Calu3 (cell line): ENCODE data around the gene CRYZL1. TPM values are rescaled to one million over a fixed set of nuclear protein-coding genes. Genes with fewer than 3 reads are reported as not detected.

Experiments
- BruUV-seq: library from RNA; stranded (reverse); fragments of 400-500 nt; replicated peaks from 2 replicates; lab custom pipeline; 2021; lab: Mats Ljungman, UMichigan
- CTCF ChIA-PET: fragments of 300-600 bp; sonication (Branson Sonifier 250); formaldehyde crosslinking; loops from one replicate; lab custom pipeline; 2022; ENCODE audit warnings: antibody characterized with exemption; lab: Charles Lee
- DNase-seq: peaks from one replicate; pipeline ENCODE4 v3.0.0; 2022
- H3K27ac Mint-ChIP-seq: one replicate; pipeline ENCODE4 v1.8.0; 2022; ENCODE audit warnings: mixed read lengths; ENCODE audit not compliant: unreplicated experiment
- H3K27me3 Mint-ChIP-seq: one replicate; pipeline ENCODE4 v1.8.0; 2022; ENCODE audit warnings: mixed read lengths; ENCODE audit not compliant: unreplicated experiment
- H3K36me3 Mint-ChIP-seq: one replicate; pipeline ENCODE4 v1.8.0; 2022; ENCODE audit warnings: mild to moderate bottlenecking, moderate library complexity, mixed read lengths; ENCODE audit not compliant: insufficient read depth, unreplicated experiment
- H3K4me1 Mint-ChIP-seq: one replicate; pipeline ENCODE4 v1.8.0; 2022; ENCODE audit warnings: mild to moderate bottlenecking, low read depth, mixed read lengths; ENCODE audit not compliant: unreplicated experiment
- H3K4me3 Mint-ChIP-seq: one replicate; pipeline ENCODE4 v1.8.0; 2022; ENCODE audit warnings: mild to moderate bottlenecking, low read depth, moderate library complexity, mixed read lengths; ENCODE audit not compliant: unreplicated experiment
- H3K9me3 Mint-ChIP-seq: one replicate; pipeline ENCODE4 v1.8.0; 2022; ENCODE audit warnings: low read depth, mixed read lengths; ENCODE audit not compliant: unreplicated experiment
- intact Hi-C: fragments of 100-400 bp; cut with micrococcal nuclease; formaldehyde crosslinking; loops from one replicate; pipeline ENCODE4 v1.10.0; 2022; ENCODE audit not compliant: unreplicated experiment
- total RNA-seq: library from RNA; stranded (reverse); gene quantifications from 2 replicates; pipeline ENCODE4 v1.2.3, GENCODE V29; 2022
- TF ChIP-seq, protein P1 (sequence below): fragments of 200-600 bp; IDR thresholded peaks from one replicate; pipeline ENCODE4 v1.8.0; 2022; ENCODE audit warnings: antibody characterized with exemption; ENCODE audit not compliant: unreplicated experiment

Gene CRYZL1
- total RNA-seq, 1 experiment from 2014 or later, result 22.1 TPM

DNA sequence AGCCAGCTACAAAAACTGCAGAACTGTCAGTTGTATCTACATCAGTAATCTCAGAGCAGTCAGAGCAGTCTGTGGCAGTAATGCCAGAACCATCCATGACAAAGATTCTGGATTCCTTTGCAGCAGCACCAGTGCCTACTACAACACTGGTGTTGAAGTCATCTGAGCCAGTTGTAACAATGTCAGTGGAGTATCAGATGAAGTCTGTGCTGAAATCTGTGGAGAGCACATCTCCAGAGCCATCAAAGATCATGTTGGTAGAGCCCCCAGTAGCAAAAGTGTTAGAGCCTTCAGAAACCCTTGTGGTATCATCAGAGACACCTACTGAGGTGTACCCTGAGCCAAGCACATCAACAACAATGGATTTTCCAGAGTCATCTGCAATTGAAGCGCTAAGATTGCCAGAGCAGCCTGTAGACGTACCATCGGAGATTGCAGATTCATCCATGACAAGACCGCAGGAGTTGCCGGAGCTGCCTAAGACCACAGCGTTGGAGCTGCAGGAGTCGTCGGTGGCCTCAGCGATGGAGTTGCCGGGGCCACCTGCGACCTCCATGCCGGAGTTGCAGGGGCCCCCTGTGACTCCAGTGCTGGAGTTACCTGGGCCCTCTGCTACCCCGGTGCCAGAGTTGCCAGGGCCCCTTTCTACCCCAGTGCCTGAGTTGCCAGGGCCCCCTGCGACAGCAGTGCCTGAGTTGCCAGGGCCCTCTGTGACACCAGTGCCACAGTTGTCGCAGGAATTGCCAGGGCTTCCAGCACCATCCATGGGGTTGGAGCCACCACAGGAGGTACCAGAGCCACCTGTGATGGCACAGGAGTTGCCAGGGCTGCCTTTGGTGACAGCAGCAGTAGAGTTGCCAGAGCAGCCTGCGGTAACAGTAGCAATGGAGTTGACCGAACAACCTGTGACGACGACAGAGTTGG is 91.4 kb downstream of the CRYZL1 start:
- Mint-ChIP-seq H3K4me3 (no peak overlapping the region), H3K27me3 (no peaks in the 10 kb centered on the region), H3K4me1 (no peaks in the 10 kb centered on the region), H3K27ac (no peak overlapping the region), H3K9me3 (no peaks in the 10 kb centered on the region), H3K36me3 (peaks cover 65% of the 10 kb centered on the region)
- intact Hi-C loops, result no loop called here
- BruUV-seq, result no TSS peak
- TF ChIP-seq, protein P1, sequence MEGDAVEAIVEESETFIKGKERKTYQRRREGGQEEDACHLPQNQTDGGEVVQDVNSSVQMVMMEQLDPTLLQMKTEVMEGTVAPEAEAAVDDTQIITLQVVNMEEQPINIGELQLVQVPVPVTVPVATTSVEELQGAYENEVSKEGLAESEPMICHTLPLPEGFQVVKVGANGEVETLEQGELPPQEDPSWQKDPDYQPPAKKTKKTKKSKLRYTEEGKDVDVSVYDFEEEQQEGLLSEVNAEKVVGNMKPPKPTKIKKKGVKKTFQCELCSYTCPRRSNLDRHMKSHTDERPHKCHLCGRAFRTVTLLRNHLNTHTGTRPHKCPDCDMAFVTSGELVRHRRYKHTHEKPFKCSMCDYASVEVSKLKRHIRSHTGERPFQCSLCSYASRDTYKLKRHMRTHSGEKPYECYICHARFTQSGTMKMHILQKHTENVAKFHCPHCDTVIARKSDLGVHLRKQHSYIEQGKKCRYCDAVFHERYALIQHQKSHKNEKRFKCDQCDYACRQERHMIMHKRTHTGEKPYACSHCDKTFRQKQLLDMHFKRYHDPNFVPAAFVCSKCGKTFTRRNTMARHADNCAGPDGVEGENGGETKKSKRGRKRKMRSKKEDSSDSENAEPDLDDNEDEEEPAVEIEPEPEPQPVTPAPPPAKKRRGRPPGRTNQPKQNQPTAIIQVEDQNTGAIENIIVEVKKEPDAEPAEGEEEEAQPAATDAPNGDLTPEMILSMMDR, result no peak
- CTCF ChIA-PET, result no interaction called here
- no peak for DNase-seq

DNA sequence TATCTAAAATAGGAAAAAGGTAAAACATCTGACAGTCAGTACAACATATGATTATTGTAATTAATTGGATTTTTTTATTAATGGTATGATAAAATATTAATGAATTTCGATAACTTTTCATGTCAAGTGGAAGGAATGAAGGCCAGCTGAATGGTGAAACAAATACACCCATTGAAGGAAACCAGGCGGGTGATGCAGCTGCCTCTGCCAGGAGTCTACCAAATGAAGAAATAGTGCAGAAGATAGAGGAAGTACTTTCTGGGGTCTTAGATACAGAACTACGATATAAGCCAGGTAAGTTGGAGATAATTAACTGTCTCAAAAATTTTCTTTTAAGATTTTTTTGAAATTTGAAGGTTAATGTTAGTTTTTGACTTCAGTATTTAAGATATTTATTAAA is 95.5 kb downstream of the CRYZL1 start:
- intact Hi-C loops, result no loop called here
- Mint-ChIP-seq H3K27me3 (no peaks in the 10 kb centered on the region), H3K4me3 (no peak overlapping the region), H3K9me3 (no peaks in the 10 kb centered on the region), H3K4me1 (no peaks in the 10 kb centered on the region), H3K27ac (no peak overlapping the region), H3K36me3 (peaks cover 83% of the 10 kb centered on the region)
- CTCF ChIA-PET, result no interaction called here
- no peak for DNase-seq
- BruUV-seq, result no TSS peak
- TF ChIP-seq, protein P1, result no peak

DNA sequence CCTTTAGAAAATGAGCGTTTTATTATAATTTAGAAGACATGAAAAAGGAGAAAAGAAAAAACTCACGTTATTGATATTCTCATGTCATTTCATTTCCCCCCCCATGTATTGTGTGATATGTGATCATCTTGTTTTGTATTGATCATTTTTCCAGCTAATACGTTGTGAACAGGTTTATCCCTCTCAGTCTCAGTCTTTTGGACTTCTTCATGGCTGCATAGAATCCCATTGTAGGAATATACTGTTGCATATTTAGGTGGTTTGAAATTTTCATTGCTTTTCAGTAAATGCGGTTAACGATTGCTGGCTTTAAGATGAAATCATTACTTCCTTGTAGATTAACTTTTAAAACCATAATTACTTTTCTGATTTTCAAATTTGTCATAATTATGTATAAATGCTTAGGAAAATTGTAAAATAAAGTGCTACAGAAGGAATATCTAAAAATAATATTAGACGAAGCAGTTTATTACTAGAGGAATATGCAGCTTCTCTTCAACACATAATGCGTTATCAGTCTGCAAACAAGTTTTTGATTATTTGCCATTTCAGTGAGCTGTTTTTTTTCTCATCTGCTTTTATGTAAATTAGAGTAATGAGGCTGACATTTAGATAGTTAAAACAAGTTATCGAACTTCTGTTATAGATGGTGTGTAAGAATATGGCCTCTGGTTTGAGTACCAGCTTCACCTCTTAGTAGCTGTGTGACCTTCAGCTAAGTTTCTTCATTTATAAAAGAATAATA is 96.9 kb downstream of the CRYZL1 start:
- H3K36me3 Mint-ChIP-seq, result peaks cover 84% of the 10 kb centered on the region
- no peaks in the 10 kb centered on the region for H3K27me3 Mint-ChIP-seq
- CTCF ChIA-PET, result interaction anchor here (0.6 kb wide), 4 partner anchors 127 to 378 kb away, joined by 3 to 6 read pairs (median 3); no protein-coding TSS in a partner anchor

DNA sequence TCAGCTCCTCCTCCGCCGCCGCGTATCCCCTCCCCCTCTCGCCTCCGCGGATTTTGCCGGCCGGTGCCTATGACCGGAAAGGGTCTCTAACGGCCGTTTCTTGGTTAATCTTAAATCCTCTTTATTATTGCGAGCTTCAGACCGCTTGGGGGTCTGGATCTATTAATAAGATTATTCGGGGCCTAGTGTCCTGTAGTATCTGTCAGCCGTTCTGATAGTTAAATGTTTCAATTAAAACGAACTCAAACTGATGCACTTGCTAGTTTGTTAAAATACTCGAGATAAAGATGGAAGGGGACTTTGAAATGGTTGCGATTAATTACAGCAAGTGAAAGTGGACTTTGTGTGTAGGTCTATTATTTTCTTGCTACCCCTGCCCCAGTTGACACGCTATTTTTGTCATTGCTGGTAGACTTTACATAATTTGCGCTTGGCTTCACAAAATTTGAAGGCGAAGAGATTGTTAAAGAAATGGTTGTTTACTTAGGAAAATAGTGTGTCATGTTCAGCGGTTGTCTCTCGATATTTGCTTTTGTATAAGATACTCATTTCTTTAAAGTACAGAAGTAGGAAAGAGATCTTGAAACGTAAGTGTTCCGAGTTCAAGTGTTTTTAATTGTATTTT is 97.9 kb downstream of the CRYZL1 start:
- DNase-seq, result peak; percentile 75
- Mint-ChIP-seq H3K27ac (peak overlapping the region; percentile 93), H3K4me3 (peak overlapping the region; percentile 83), H3K36me3 (peaks cover 83% of the 10 kb centered on the region), H3K9me3 (no peaks in the 10 kb centered on the region), H3K4me1 (no peaks in the 10 kb centered on the region), H3K27me3 (no peaks in the 10 kb centered on the region)
- TF ChIP-seq, protein P1, result no peak
- no TSS peak for BruUV-seq
- CTCF ChIA-PET, result interaction anchor here (0.6 kb wide), 3 partner anchors 70 to 390 kb away, joined by 3 to 5 read pairs (median 3); no protein-coding TSS in a partner anchor
- intact Hi-C loops, result loop anchor here (2.0 kb wide), 1 partner anchor 339 kb away; no protein-coding TSS in a partner anchor

More for the DNA sequence above, 96.9 kb downstream of the CRYZL1 start:
- no TSS peak for BruUV-seq
- TF ChIP-seq, protein P1, result no peak
- DNase-seq, result no peak
- H3K4me1 Mint-ChIP-seq, result no peaks in the 10 kb centered on the region
- H3K4me3 Mint-ChIP-seq, result peak overlapping the region; percentile 83
- peak overlapping the region; percentile 93 for H3K27ac Mint-ChIP-seq
- intact Hi-C loops, result no loop called here
- no peaks in the 10 kb centered on the region for H3K9me3 Mint-ChIP-seq
